ENCODE results near the gene KRTAP12-4.

The KRTAP12-4 gene

GRCh38 chr21:44696572-44696971 is 42.1 kb upstream of the KRTAP12-4 start:
- Histone ChIP-seq H3K79me2 (ENCODE audit: insufficient read depth, low read length) (no peaks in the 10 kb centered on the region), H3K4me2 (ENCODE audit: low read depth, low read length, poor library complexity, severe bottlenecking) (no peak overlapping the region), H2AFZ (ENCODE audit: low read depth, low read length, severe bottlenecking) (no peak overlapping the region), H3K36me3 (ENCODE audit: low read length) (no peaks in the 10 kb centered on the region), H3F3A (ENCODE audit: insufficient read depth) (no peaks in the 10 kb centered on the region), H3K27ac (ENCODE audit: low read depth, low read length) (no peak overlapping the region), H4K20me1 (ENCODE audit: low read depth, low read length) (no peaks in the 10 kb centered on the region), H3K27me3 (ENCODE audit: low read length) (no peaks in the 10 kb centered on the region), H3K9me3 (ENCODE audit: insufficient read depth, low read length) (no peaks in the 10 kb centered on the region), H3K4me3 (ENCODE audit: insufficient read depth, low read length, poor library complexity, severe bottlenecking) (no peak overlapping the region), H3K9ac (ENCODE audit: low read length) (no peak overlapping the region), H3K9me2 (replicated peaks; ENCODE audit: insufficient read depth, low read length) (no peaks in the 10 kb centered on the region)
- TF ChIP-seq, protein P1, sequence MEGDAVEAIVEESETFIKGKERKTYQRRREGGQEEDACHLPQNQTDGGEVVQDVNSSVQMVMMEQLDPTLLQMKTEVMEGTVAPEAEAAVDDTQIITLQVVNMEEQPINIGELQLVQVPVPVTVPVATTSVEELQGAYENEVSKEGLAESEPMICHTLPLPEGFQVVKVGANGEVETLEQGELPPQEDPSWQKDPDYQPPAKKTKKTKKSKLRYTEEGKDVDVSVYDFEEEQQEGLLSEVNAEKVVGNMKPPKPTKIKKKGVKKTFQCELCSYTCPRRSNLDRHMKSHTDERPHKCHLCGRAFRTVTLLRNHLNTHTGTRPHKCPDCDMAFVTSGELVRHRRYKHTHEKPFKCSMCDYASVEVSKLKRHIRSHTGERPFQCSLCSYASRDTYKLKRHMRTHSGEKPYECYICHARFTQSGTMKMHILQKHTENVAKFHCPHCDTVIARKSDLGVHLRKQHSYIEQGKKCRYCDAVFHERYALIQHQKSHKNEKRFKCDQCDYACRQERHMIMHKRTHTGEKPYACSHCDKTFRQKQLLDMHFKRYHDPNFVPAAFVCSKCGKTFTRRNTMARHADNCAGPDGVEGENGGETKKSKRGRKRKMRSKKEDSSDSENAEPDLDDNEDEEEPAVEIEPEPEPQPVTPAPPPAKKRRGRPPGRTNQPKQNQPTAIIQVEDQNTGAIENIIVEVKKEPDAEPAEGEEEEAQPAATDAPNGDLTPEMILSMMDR (IDR thresholded peaks at IDR 0.05; ENCODE audit: insufficient read depth, low read length, poor library complexity, severe bottlenecking), result no peak
- TF ChIP-seq EZH2phosphoT487 (conservative IDR thresholded peaks at IDR 0.05; ENCODE audit: low read length), result no peak

- Histone ChIP-seq H4K20me1 (ENCODE audit: low read depth, low read length) (no peaks in the 10 kb centered on the region), H3K27ac (ENCODE audit: low read depth, low read length) (no peak overlapping the region), H3K4me3 (ENCODE audit: insufficient read depth, low read length, poor library complexity, severe bottlenecking) (no peak overlapping the region), H3K9me3 (ENCODE audit: insufficient read depth, low read length) (no peaks in the 10 kb centered on the region), H3K9me2 (replicated peaks; ENCODE audit: insufficient read depth, low read length) (no peaks in the 10 kb centered on the region), H3K79me2 (ENCODE audit: insufficient read depth, low read length) (no peaks in the 10 kb centered on the region), H3K4me2 (ENCODE audit: low read depth, low read length, poor library complexity, severe bottlenecking) (no peak overlapping the region), H2AFZ (ENCODE audit: low read depth, low read length, severe bottlenecking) (no peak overlapping the region), H3K36me3 (ENCODE audit: low read length) (no peaks in the 10 kb centered on the region), H3K9ac (ENCODE audit: low read length) (no peak overlapping the region), H3K27me3 (ENCODE audit: low read length) (no peaks in the 10 kb centered on the region), H3F3A (ENCODE audit: insufficient read depth) (no peaks in the 10 kb centered on the region)
- TF ChIP-seq, protein P1 (IDR thresholded peaks at IDR 0.05; ENCODE audit: insufficient read depth, low read length, poor library complexity, severe bottlenecking), result no peak
- no peak for TF ChIP-seq EZH2phosphoT487 (conservative IDR thresholded peaks at IDR 0.05; ENCODE audit: low read length)
Observed at GRCh38 chr21:44695641-44696040, 41.2 kb upstream of the KRTAP12-4 start.

DNA sequence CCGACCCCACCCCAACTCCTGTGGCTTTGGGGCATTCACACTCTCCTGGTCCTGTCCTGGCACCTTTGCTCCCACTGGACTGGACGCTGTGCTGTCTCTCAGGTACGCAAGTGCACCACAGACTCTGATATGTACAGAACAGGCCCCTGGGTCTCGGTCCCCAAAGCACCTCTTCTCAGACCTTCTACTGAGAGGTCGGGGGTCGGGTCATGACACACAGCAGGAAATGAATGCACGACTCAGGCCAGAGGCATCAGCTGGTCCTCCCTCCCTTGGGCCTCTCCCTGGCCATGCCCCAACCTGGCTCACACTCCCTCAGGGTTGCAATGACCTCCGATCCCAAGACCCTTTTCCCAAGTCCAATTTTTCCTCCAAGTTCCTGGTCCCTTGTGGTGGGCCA is 40.7 kb upstream of the KRTAP12-4 start:
- no peak overlapping the region for H2AFZ ChIP-seq (ENCODE audit: low read depth, low read length, severe bottlenecking)
- no peak overlapping the region for H3K4me2 ChIP-seq (ENCODE audit: low read depth, low read length, poor library complexity, severe bottlenecking)
- H3F3A ChIP-seq (ENCODE audit: insufficient read depth), result no peaks in the 10 kb centered on the region
- H3K9me2 ChIP-seq (replicated peaks; ENCODE audit: insufficient read depth, low read length), result no peaks in the 10 kb centered on the region
- H3K9me3 ChIP-seq (ENCODE audit: insufficient read depth, low read length), result no peaks in the 10 kb centered on the region
- no peaks in the 10 kb centered on the region for H3K36me3 ChIP-seq (ENCODE audit: low read length)
- no peaks in the 10 kb centered on the region for H4K20me1 ChIP-seq (ENCODE audit: low read depth, low read length)
- H3K79me2 ChIP-seq (ENCODE audit: insufficient read depth, low read length), result no peaks in the 10 kb centered on the region
- no peak overlapping the region for H3K4me3 ChIP-seq (ENCODE audit: insufficient read depth, low read length, poor library complexity, severe bottlenecking)
- H3K27me3 ChIP-seq (ENCODE audit: low read length), result no peaks in the 10 kb centered on the region
- no peak overlapping the region for H3K27ac ChIP-seq (ENCODE audit: low read depth, low read length)
- TF ChIP-seq EZH2phosphoT487 (conservative IDR thresholded peaks at IDR 0.05; ENCODE audit: low read length), result no peak
- TF ChIP-seq, protein P1 (IDR thresholded peaks at IDR 0.05; ENCODE audit: insufficient read depth, low read length, poor library complexity, severe bottlenecking), result no peak
- H3K9ac ChIP-seq (ENCODE audit: low read length), result no peak overlapping the region
